Transverse colon (tissue), 4 donors: ENCODE measurements around the gene DBI.

Source experiments
- CTCF ChIP-seq, 5 experiments: fragments of 200-600 bp in 3 of 5; fragments of 450-650 bp in 2 of 5; sonication (generic) in 3 of 5; IDR thresholded peaks; 1 replicate in 2 of 5; 2 replicates in 3 of 5; pipeline ENCODE4 v1.5.1; 2016 to 2017; ENCODE audit warnings: antibody characterized with exemption in 5 of 5, inconsistent platforms in 3 of 5, mild to moderate bottlenecking in 2 of 5, moderate library complexity in 1 of 5
- POLR2AphosphoS5 ChIP-seq, 3 donors: sonication (generic); formaldehyde crosslinking; IDR thresholded peaks; one replicate each; pipeline ENCODE4 v1.6.1; 2016; ENCODE audit warnings: antibody characterized with exemption in 3 of 3

DNA sequence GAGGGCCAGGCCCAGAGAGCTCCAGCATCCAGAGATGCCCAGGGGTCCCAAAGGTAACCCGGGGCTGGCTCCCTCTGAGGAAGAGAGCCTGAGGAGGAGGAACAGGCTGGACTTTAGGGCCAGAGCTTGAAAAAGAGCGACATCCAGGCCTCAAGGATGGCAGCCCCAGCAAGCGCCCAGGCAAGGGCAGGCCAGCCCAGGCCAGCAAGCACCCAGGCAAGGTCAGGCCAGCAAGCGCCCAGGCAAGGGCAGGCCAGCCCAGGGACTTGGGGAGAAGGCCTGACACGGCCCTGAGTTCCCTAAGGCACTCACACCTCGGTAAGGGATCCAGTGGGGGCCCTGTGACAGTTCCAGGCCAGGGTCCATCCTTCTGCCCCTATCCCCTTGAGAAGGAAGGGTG lies 30.4 kb downstream of the DBI start:
- TF ChIP-seq POLR2AphosphoS5 (IDR thresholded peaks at IDR 0.05): no peak
- TF ChIP-seq CTCF (IDR thresholded peaks at IDR 0.05): no peak
